Osteocyte (in vitro differentiated cells): ENCODE data around the gene TM4SF18. TPM values are rescaled to one million over a fixed set of nuclear protein-coding genes. Genes with fewer than 3 reads are reported as not detected.
"Not testable (repeated sequence)": the region's sequence is repeated elsewhere in the genome, so short reads cannot be mapped to it uniquely, and the experiment has no call there.

ENCODE experiments used
- DNase-seq: peaks from one replicate; pipeline ENCODE4 v3.0.0; 2021; ENCODE audit warnings: mixed read lengths; ENCODE audit not compliant: unreplicated experiment; ENCODE audit errors: extremely low spot score
- H3K27ac Mint-ChIP-seq: one replicate; pipeline ENCODE4 v1.8.0; 2021; ENCODE audit warnings: mild to moderate bottlenecking, mixed read lengths; ENCODE audit not compliant: unreplicated experiment
- H3K27me3 Mint-ChIP-seq: one replicate; pipeline ENCODE4 v1.8.0; 2021; ENCODE audit warnings: mixed read lengths; ENCODE audit not compliant: unreplicated experiment
- H3K36me3 Mint-ChIP-seq: one replicate; pipeline ENCODE4 v1.8.0; 2021; ENCODE audit warnings: mixed read lengths; ENCODE audit not compliant: unreplicated experiment
- H3K4me1 Mint-ChIP-seq: one replicate; pipeline ENCODE4 v1.8.0; 2021; ENCODE audit warnings: mixed read lengths; ENCODE audit not compliant: unreplicated experiment
- H3K4me3 Mint-ChIP-seq: one replicate; pipeline ENCODE4 v1.8.0; 2021; ENCODE audit warnings: mild to moderate bottlenecking, moderate library complexity, mixed read lengths; ENCODE audit not compliant: unreplicated experiment
- H3K9me3 Mint-ChIP-seq: one replicate; pipeline ENCODE4 v1.8.0; 2021; ENCODE audit warnings: mixed read lengths; ENCODE audit not compliant: unreplicated experiment
- CTCF ChIP-seq: fragments of 200-600 bp; sonication (generic); IDR thresholded peaks from 2 replicates; pipeline ENCODE4 v1.5.0; 2021; ENCODE audit warnings: antibody characterized with exemption, mild to moderate bottlenecking, moderate library complexity
- long read RNA-seq: library from polyadenylated mRNA; unstranded; transcript quantifications from one replicate; pipeline ENCODE4 v2.0.0, GENCODE V29; 2021
- total RNA-seq: library from RNA; stranded (reverse); gene quantifications from 2 replicates; pipeline ENCODE4 v1.2.1, GENCODE V29; 2021

TM4SF18 gene
- 2.2 and 3.7 TPM in 2 replicates for total RNA-seq
- long read RNA-seq, transcript TM4SF18-201 (6 exons, 3,852 nt) = major isoform, 11 of 16 reads
- long read RNA-seq, partial matches to known transcripts = 0 of 16 reads
- long read RNA-seq, other reads (novel, unspliced or antisense) = 3 of 16 reads

- H3K4me3 Mint-ChIP-seq = peak within 1 kb of the TSS; percentile 41
- H3K36me3 Mint-ChIP-seq = no peaks in the 10 kb centered on the region
- H3K27ac Mint-ChIP-seq = no peak within 1 kb of the TSS
- no peak for DNase-seq
- H3K9me3 Mint-ChIP-seq = no peaks in the 10 kb centered on the region
- no peaks in the 10 kb centered on the region for H3K27me3 Mint-ChIP-seq
- TF ChIP-seq CTCF = no peak
- H3K4me1 Mint-ChIP-seq = peaks cover 26% of the 10 kb centered on the region
These were observed at the start of gene TM4SF18 for GRCh38 chr3:149333176-149333859. Gene TM4SF18, minus strand, starts transcription at chr3:149333636. Its CDS starts 254 bp downstream, at chr3:149333382.

GRCh38 chr3:149382518-149382917 lies 49.1 kb upstream of the TM4SF18 start:
- Mint-ChIP-seq H3K36me3 (no peaks in the 10 kb centered on the region), H3K27ac (peak overlapping the region; percentile 49), H3K4me1 (peaks cover 68% of the 10 kb centered on the region), H3K9me3 (no peaks in the 10 kb centered on the region), H3K27me3 (no peaks in the 10 kb centered on the region), H3K4me3 (no peak overlapping the region)
- no peak for TF ChIP-seq CTCF
- no peak for DNase-seq

GRCh38 chr3:149382101-149382467 lies 48.6 kb upstream of the TM4SF18 start:
- no peak for DNase-seq
- peaks cover 68% of the 10 kb centered on the region for H3K4me1 Mint-ChIP-seq
- H3K27me3 Mint-ChIP-seq = no peaks in the 10 kb centered on the region
- no peaks in the 10 kb centered on the region for H3K36me3 Mint-ChIP-seq
- no peaks in the 10 kb centered on the region for H3K9me3 Mint-ChIP-seq
- H3K27ac Mint-ChIP-seq = peak overlapping the region; percentile 76
- no peak overlapping the region for H3K4me3 Mint-ChIP-seq
- TF ChIP-seq CTCF = no peak

GRCh38 chr3:149381173-149382100 lies 48.0 kb upstream of the TM4SF18 start:
- Mint-ChIP-seq H3K4me1 (peaks cover 68% of the 10 kb centered on the region), H3K4me3 (no peak overlapping the region), H3K27me3 (no peaks in the 10 kb centered on the region), H3K36me3 (no peaks in the 10 kb centered on the region), H3K27ac (peak overlapping the region; percentile 76), H3K9me3 (no peaks in the 10 kb centered on the region)
- no peak for DNase-seq
- no peak for TF ChIP-seq CTCF

GRCh38 chr3:149380220-149380619 lies 46.8 kb upstream of the TM4SF18 start:
- H3K27ac Mint-ChIP-seq, H3K4me3 Mint-ChIP-seq, DNase-seq, H3K36me3 Mint-ChIP-seq, H3K27me3 Mint-ChIP-seq, H3K9me3 Mint-ChIP-seq: not testable (repeated sequence)
- H3K4me1 Mint-ChIP-seq = peaks cover 66% of the 10 kb centered on the region
